ENCODE data around the gene CALD1.

DNA sequence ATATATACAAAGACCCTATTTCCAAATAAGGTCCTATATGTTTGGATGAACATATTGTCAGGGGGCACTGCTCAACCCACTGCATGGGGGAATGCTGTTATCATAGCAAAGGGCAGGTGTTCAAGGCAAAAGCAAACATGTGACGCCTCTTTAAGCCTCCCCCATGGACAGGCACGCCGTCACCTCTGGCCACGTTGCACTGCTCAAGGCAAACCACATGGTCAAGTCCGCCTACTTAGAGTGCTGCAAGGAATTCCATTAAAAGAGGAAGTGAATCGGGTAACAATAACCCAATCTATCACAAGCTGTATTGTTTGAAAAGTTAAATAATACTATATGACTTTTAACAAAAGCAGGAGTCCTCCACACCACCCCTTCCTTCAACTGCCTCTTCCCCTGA, 8.8 kb upstream of the CALD1 start:
- TF ChIP-seq, protein P1, sequence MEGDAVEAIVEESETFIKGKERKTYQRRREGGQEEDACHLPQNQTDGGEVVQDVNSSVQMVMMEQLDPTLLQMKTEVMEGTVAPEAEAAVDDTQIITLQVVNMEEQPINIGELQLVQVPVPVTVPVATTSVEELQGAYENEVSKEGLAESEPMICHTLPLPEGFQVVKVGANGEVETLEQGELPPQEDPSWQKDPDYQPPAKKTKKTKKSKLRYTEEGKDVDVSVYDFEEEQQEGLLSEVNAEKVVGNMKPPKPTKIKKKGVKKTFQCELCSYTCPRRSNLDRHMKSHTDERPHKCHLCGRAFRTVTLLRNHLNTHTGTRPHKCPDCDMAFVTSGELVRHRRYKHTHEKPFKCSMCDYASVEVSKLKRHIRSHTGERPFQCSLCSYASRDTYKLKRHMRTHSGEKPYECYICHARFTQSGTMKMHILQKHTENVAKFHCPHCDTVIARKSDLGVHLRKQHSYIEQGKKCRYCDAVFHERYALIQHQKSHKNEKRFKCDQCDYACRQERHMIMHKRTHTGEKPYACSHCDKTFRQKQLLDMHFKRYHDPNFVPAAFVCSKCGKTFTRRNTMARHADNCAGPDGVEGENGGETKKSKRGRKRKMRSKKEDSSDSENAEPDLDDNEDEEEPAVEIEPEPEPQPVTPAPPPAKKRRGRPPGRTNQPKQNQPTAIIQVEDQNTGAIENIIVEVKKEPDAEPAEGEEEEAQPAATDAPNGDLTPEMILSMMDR (IDR thresholded peaks at IDR 0.05), result no peak
- no peak for TF ChIP-seq POLR2A (IDR thresholded peaks at IDR 0.05)
- no peak for TF ChIP-seq POLR2AphosphoS5 (IDR thresholded peaks at IDR 0.05)
